HG03558 (cell line): ENCODE measurements around the gene TTC7B.

Experiments used
- ATAC-seq: cut with Tn5 transposase; IDR thresholded peaks from one replicate; pipeline ENCODE4 v1.9.1; 2021; ENCODE audit warnings: moderate number of reproducible peaks; ENCODE audit not compliant: unreplicated experiment; ENCODE audit errors: extremely low read depth

The TTC7B gene

DNA sequence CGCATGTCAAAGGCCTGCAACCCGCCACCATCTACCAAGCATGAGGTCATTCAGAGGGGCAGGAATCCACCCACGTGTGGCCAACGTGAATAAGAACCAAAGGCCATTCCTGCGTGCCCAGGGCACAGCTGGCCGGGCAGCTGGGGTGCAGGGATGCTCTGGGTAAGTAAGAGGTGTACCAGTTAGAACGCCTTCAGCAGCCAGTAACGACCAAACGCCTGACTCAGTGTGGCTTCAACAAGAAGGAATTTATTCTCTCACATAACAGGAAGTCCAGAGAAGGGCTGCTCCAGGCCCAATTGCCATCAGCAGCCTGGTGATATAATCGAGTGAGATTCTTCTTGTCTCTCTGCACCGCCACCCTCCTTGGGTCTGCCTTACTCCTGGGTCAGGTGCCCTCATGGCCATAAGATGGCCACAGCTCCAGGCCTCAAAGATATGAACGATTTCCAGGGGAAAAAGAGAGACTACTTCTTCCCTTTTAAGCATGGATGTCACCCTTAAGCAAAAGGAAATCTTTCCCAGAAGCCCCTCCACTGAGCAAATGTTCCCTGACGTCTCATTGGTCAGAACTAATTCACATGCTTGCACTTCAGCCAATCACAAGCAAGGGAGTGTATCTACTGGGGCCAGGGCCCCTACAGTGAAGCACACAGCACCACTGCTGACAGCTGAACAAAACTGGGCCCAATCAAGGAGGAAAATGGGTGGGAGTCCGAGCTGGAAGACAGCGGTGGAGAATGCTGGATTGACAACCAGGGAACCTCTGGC is 7.3 kb downstream of the TTC7B start:
- ATAC-seq, result no peak

DNA sequence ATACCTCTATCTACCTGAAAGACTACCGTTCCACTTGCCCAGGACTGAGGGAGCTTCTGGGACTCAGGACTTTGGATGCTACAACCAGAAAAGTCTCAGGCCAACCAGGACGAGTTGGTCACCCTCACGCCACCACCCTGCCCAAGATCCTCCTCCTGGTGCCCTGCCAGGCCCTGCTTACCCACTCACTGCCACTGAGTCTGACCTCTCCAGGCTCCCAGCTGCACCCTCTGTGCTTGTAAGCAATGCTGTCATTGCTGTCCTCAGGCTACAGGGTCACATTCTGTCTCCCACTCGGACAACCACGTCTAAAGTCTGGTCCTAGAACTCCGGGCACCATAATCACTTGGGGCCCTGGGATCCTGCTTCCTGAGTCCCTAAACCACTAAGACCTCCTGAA is 9.2 kb downstream of the TTC7B start:
- ATAC-seq, result no peak

DNA sequence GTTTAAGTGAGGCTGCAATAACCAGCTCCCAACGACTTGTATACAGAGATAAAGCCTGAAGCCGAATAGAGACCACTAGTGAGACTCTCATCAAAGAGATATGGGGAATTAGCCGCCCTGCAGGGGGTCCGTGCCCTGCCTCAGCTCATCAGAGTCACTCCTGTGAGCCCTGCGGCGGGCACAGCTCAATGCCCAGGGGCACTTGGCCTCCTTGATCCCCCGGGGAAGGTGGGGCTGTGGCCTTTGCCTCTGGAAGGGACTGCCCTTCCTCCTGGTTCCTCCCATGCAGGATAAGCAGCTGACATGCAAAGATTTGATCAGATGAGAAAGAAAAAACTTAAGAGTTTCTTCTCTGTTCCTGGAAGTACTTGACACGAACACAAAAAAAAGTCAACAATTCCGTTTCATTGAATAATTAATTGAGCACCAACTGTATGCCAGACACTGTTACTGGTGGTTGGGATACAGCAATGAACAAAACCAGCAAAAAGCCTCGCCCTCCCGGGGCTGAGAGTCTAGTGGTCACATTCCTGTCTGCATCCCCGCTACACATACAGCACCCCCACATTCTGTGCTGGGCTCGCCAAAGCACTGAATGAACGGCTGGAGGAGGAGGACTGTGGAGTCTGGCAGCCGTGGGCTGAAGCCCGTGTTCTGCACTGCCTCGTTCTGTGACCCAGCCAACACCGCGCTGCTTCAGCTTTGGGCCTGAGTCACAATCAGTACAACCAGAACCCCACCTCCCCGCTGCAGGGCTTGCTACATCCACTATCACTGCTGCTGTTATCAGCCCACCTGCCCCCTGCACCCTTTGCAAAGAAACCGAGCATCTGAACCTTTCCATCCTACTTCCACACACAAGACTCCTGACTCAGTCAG is 10.3 kb downstream of the TTC7B start:
- ATAC-seq, result no peak

- ATAC-seq, result no peak
Observed at GRCh38 chr14:90805084-90805391, 11.2 kb downstream of the TTC7B start.

DNA sequence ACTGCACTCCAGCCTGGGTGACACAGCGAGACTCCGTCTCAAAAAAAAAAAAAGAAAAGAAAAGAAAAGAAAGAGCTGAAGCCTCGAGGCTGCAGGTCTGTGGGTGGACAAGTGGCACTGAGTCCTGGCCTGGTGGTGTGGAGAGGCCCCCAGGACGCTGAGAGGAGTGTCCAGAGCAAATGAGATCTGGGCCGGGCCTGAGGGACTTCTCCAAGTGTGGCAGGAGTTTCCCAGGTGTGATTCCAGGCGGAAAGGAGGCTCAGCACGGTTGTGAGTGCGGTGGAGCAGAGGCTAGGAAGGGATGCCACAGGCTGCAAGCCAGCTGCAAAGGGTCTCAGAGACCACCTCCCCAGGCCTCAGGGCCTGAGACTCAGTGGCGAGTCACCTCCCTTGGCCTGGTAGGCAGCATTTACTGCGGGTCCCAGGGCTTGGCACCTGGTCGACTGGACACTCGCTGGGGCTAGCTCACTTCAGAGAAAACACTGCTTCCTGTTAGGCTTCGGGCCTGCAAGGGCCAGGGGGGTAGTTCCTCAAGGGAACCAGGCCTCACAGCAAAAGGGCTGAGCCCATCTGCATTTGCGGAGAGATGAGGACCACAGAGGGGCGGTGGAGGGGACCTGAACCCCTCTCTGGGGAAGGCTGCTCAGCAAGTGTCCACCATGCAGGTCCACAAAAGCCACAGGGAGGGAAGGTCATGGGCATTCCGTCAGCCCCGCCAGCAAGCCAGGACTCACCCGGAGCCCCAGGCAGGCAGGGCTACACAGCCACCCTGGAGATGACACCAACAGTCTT is 11.7 kb downstream of the TTC7B start:
- no peak for ATAC-seq

- ATAC-seq, result no peak
Observed at GRCh38 chr14:90803249-90803648, 13.0 kb downstream of the TTC7B start.

- ATAC-seq, result no peak
Observed at GRCh38 chr14:90799420-90799819, 16.8 kb downstream of the TTC7B start.

DNA sequence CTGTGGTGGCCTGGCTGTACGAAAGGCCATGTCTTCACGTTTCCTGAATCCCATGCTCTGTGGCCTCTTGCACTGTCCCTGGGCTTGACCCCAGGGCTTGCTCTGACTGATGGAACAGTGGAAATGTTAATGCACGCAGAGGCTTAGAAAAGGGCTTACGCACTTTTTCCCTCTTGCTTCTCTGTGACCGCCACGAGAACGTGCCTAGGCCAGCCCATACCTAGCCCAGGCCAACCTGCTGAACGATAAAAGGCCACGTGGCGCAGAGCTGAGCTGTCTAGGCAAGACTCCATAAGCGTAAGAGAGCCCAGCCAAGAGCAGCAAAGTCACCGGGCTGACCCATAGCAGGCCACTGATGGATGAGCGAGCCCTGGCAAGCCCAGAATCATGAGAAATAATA is 18.3 kb downstream of the TTC7B start:
- no peak for ATAC-seq

GRCh38 chr14:90797451-90797850 is 18.8 kb downstream of the TTC7B start:
- no peak for ATAC-seq

DNA sequence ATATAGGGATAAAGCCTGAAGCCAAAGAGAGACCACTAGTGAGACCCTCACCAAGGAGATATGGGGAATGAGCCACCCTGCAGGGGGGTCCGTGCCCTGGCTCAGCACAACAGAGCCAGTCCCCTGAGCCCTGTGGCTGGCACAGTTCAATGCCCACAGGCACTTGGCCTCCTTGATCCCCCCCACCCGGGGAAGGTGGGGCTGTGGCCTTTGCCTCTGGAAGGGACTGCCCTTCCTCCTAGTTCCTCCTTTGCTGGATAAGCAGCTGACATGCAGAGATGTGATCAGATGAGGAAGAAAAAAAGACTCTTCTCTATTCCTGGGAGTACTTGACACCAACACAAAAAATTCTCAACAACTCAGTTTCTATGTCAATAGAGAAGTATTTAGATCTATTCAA is 19.9 kb downstream of the TTC7B start:
- no peak for ATAC-seq

DNA sequence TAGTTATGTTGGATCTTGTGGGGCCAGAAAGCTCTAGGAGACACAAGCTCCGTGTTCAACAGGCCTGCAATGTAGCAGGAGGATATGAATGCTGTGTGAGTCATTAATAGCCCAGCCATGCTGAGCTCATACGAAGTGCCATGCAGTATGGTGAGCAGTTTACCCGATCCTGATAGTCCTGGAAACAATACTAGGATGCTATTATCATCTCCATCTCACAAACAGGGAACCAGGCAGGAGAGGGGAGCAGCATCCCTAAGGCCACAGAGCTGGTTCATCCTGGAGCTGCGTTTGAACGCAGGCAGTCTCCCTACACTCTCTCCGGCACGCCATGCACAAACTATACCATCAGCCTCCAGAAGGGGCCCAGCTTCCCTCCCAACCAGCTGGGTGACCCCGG is 20.5 kb downstream of the TTC7B start:
- no peak for ATAC-seq

DNA sequence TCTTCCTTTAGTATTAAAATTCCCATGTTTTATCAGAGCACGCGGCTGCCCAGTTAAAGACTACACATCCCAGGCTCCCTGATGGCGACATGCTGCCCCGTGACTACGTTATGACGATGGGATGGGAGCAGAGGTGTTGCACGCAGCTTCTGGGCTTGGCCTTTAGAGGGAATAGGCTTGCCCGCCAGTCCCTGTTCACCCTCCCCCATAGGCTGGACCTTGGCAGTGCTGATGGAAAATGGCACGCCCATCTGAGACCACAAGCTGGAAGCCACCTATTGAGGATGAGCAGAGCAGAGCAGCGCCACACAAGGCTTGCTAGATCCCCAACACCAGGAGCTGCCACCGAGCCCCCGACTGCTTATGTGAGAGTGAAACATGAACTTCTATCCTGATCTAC is 24.7 kb downstream of the TTC7B start:
- no peak for ATAC-seq

DNA sequence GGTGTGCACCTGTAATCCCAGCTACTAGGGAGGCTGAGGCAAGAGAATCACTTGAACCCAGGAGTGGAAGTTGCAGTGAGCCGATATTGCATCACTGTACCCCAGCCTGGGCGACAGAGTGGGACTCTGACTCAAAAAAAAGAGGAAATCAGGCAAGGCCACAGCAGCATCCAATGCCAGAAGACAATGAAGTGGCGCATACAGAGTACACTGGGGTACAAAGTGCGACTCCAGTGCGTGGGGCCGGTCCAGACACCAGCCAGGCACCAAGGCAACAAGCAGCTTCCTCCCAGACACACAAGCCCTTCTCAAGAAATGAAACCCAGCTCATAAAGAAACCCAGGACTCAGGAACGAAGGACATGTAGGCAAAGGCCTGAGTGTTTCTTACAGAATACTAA is 28.2 kb downstream of the TTC7B start:
- ATAC-seq, result no peak

- no peak for ATAC-seq
Observed at GRCh38 chr14:90785876-90786450, 30.3 kb downstream of the TTC7B start.

DNA sequence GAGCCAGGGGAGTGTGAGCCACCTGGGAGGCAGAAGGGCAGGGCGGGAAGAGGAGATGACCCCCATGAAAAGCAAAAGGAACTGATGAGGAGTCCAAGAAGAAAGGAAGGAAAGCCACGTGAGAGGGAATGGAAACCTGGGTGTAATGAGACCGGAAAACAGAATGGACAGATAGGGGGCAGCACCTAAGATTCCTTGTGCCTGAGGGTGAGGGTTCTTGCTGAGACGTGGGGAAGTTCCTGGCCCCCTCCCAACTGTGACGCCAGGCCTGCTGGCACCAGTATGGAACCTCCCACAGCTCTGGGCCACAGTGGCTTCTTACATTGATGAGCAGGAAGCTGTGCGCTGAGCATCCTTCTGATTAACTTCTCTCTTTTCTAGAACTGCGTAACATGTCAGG is 30.8 kb downstream of the TTC7B start:
- ATAC-seq, result no peak

- no peak for ATAC-seq
Observed at GRCh38 chr14:90784621-90785270, 31.5 kb downstream of the TTC7B start.

DNA sequence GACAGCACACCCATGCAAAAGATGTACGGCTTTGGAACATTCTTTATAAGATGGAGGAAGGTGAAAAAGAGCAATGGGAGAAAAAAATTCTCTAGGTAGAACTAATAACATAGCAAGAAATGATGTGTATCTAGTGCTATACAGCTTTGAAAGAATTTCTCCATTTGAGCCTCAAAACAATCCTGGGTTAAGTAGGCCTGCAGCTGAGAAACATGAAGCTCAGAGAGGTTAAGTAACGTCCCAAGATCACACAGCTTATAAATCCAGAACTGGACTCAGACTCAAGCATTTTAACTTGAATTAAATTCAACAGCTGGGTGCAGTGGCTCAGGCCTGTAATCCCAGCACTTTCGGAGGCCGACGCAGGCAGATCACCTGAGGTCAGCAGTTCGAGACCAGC is 32.9 kb downstream of the TTC7B start:
- ATAC-seq, result no peak

- no peak for ATAC-seq
Observed at GRCh38 chr14:90782892-90783291, 33.3 kb downstream of the TTC7B start.

GRCh38 chr14:90781876-90782275 is 34.4 kb downstream of the TTC7B start:
- ATAC-seq, result no peak

- no peak for ATAC-seq
Observed at GRCh38 chr14:90781344-90781761, 34.9 kb downstream of the TTC7B start.
